HFF-Myc (cell line): ENCODE measurements around the gene CDH4.

Source experiments
- DNase-seq: peaks from one replicate; pipeline ENCODE4 v3.0.0-alpha.2; 2011; ENCODE audit warnings: low read depth; ENCODE audit errors: extremely low read depth
- H3K4me3 ChIP-seq: replicated peaks from 2 replicates; pipeline ENCODE4 v1.5.1; 2011; ENCODE audit warnings: low read depth, mild to moderate bottlenecking, control low read depth, low read length
- CTCF ChIP-seq: IDR thresholded peaks from 2 replicates; pipeline ENCODE4 v1.5.1; 2012; ENCODE audit warnings: mild to moderate bottlenecking, low read depth, low read length, control low read depth; ENCODE audit errors: missing control alignments

CDH4 gene

DNA sequence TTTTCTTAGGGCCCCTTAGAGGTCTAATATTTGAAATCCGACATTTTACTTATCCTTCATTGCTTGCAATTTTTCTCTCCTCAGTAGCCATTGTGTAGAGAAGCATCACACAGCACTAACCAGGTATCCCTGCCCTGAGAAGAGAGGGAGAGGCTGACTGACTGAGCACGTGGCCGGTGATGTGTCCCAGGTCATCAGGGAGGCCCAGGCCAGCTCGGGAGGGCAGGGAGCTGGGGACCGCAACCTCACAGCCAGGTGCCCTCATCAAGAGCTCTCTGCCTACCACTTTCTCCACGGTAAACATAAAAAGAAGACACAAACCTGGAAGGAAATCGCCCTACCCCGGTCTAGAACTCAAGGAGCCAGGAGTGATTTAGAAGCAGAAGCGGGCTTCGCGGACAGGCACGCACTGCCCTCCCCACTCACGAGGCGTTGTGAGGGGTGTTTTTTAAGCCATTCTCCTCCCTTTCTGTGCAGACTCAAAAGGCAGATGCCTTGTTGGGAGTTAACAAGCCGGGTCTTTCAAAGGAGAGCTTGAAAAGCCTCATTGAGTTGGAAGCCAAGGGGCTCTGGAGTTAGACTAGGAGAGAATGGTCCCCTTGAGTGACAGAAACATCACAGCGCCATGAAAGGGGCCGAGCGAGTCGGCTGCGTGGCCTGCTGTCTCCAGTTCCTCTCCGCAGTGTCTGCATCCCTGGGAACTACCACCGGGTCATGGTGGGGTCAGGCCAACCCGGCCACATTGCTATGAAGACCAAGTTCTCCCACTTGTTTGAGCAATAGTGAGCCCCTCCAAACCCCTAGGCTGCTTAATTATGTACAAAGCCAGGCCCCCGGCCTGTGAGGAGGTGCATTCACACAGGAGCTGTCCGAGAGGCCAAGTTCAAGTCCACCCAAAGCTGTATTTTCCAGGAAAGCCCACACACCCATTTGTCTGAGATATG lies 285.4 kb downstream of the CDH4 start:
- no peak for DNase-seq
- no peak for TF ChIP-seq CTCF
- H3K4me3 ChIP-seq: no peak overlapping the region

- no peak for TF ChIP-seq CTCF
- no peak overlapping the region for H3K4me3 ChIP-seq
- no peak for DNase-seq
Observed at GRCh38 chr20:61538183-61538942, 286.3 kb downstream of the CDH4 start.

DNA sequence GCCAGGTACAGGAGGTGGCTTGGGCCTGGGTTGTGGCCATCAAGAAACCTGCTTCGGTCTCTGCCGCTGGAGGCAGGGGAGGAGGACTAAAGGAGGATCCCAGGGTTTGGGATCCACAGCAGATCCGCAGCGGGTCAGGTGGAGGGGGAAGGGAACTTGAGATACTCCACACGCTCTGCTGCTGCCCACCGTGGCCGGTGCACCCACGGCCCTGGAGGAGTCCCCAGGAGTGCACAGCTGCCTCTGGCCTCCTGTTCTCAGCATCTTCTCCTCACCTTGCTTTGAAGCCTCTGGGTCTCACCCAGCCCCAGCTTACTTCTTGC lies 286.8 kb downstream of the CDH4 start:
- H3K4me3 ChIP-seq: no peak overlapping the region
- TF ChIP-seq CTCF: no peak
- no peak for DNase-seq

GRCh38 chr20:61539706-61540360 lies 287.8 kb downstream of the CDH4 start:
- DNase-seq: no peak
- no peak for TF ChIP-seq CTCF
- H3K4me3 ChIP-seq: no peak overlapping the region

DNA sequence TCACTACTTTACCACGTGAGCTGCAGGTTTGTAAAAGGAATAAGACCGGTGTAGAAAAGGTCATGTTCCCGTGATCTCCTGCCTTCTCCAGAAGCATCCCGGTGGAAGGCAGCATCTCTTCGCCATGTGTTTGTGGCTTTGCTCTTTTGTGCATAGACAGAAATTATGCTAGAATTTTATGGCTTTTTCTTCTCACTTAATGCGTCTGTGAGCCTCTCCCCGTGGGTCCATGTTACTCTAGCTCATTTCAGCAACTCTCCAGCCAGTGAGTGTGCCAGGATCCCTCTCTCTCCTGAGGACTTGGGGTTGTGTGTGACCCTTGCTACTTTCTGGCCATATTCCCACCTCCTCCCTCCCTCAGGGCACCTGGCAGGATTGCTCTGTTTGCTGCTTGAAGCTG lies 289.5 kb downstream of the CDH4 start:
- H3K4me3 ChIP-seq: no peak overlapping the region
- DNase-seq: no peak
- TF ChIP-seq CTCF: no peak

- H3K4me3 ChIP-seq: no peak overlapping the region
- TF ChIP-seq CTCF: no peak
- DNase-seq: no peak
Observed at GRCh38 chr20:61543086-61543485, 291.0 kb downstream of the CDH4 start.
